ENCODE results near the gene PRPSAP2. TPM values are rescaled to one million over a fixed set of nuclear protein-coding genes. Genes with fewer than 3 reads are reported as not detected.
A peak's percentile ranks its signal among the peaks of the same experiment; 100 is the strongest.

PRPSAP2 gene
- polyA plus RNA-seq, 3 donors from 2014 or later, result 29.7 to 39.8 (median 34.8) TPM

DNA sequence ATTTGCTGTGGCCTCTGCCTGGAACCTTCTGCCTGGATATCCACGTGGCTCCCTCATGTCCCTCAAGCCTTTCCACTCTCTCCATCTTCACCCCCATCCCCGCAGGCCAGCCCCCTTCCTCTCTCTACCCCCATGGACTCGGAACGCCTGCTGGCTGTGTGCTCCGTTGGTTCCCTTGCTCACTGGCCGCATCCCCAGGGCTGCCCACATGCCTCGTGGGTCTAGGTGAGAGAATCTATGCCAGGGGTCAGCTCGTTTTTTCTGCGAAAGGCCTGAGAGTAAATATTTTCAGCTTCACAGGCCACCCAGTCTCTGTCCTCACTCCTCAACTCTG is 106.1 kb downstream of the PRPSAP2 start:
- H3K9me3 Mint-ChIP-seq, result no peaks in the 10 kb centered on the region
- no peak overlapping the region for H3K27ac Mint-ChIP-seq
- H3K27me3 Mint-ChIP-seq (ENCODE audit: low read depth in 3 of 3), result peaks cover 2 to 4% (median 2%) of the 10 kb centered on the region in 3 donors
- H3K4me1 Mint-ChIP-seq, result peaks cover 0 to 4% of the 10 kb centered on the region in 2 donors
- H3K36me3 Mint-ChIP-seq, result no peaks in the 10 kb centered on the region
- no peak for DNase-seq
- no peak overlapping the region for H3K4me3 Mint-ChIP-seq

DNA sequence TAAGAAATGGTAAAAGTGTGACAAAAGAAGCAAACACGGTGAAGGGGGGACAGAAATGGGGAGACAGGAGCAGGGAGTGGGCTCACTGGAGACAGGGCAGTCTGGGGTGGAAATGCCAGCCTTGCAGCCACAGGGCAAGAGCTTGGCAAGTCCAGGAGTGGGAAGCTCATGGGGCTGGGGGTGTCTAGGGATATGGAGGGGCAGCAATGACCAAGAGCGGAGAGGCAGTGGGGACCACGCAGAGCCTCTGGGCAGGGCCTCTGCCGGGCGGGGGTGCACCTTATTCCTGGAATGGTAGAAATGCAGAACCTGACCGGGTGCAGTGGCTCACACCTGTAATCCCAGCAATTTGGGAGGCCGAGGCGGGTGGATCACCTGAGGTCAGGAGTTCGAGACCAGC is 106.6 kb downstream of the PRPSAP2 start:
- Mint-ChIP-seq H3K27ac (no peak overlapping the region), H3K36me3 (no peaks in the 10 kb centered on the region), H3K4me3 (no peak overlapping the region), H3K4me1 (peaks cover 0 to 4% of the 10 kb centered on the region in 2 donors), H3K9me3 (no peaks in the 10 kb centered on the region), H3K27me3 (ENCODE audit: low read depth in 3 of 3) (peaks cover 2 to 4% (median 2%) of the 10 kb centered on the region in 3 donors)
- DNase-seq, result no peak

DNA sequence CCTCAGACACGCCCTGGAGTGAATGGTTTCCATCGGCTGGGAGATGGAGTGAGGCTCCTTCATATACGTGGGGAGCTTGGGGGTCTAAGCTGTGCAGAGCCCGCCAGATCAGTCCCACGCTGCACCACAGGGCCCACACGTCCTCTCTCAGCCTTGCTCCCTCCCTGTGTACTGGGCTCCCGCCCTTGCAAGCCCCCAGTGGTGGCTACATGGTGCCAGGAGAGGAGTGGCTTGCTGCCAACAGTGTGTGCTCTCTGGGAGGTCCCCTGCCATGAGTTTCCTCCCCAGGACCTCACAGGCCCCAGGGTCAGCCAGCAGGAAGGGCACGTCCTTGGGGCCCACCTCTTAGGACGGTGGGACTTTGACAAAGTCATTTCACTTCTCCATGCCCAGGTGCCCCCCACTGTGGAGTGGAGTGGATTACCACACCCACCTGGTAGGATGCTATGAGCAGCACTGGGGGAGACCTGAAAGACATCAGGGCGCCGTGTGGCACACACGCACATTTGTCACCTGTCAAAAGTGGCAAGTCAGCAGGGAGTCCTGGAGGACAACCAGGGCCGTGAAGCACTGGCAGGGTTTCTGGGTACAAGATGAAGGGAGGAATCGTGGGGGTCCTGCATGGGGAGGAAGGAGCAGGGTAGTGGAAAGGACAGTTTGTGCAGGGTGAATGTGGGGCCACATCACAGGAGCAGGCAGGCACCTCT is 107.8 kb downstream of the PRPSAP2 start:
- H3K9me3 Mint-ChIP-seq, result no peaks in the 10 kb centered on the region
- peaks cover 0 to 4% (median 0%) of the 10 kb centered on the region in 3 donors for H3K36me3 Mint-ChIP-seq
- H3K27me3 Mint-ChIP-seq (ENCODE audit: low read depth in 3 of 3), result peaks cover 2% of the 10 kb centered on the region in 3 donors
- H3K4me3 Mint-ChIP-seq, result no peak overlapping the region
- H3K27ac Mint-ChIP-seq, result no peak overlapping the region
- H3K4me1 Mint-ChIP-seq, result peaks cover 0 to 6% of the 10 kb centered on the region in 2 donors
- DNase-seq, result no peak

DNA sequence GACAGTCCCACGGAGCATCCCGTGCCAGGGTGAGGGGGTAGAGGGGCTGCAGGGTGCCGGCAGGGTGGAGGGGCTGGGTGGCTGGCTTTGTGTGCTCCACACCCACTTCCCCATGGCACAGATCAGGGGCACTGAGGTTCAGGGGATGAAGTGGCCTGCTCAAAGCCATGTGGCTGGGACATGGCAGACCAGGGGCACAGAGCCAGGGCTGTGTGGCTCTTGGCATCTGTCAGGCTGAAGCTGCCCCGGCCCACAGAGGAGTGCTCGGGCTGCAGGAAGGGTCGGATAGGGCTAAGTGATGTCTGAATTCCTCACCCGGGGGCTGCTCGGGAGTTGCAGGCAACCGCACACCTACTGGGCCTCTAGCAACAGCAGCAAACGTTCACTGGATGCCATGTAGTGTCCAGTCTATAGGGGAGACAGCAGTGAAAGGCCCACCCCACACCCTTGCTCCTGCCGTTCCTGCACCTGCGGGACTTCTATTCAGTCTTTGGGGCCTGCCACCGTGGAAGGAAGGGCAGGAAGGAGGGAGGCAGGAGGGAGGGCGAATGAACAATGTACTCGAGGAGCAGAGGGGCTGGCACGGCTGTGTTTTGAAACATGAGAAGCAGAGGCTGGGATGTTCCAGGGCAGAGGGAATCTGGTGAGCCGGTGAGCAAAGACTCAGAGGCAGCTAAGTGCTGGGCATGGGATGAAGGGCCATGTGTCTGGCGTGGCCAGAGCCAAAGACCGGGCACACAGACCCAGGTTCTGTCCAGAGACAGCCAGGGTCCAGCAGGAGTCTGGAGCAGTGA is 109.1 kb downstream of the PRPSAP2 start:
- Mint-ChIP-seq H3K9me3 (no peaks in the 10 kb centered on the region), H3K4me1 (peaks cover 0 to 4% of the 10 kb centered on the region in 2 donors), H3K36me3 (peaks cover 0 to 4% (median 0%) of the 10 kb centered on the region in 3 donors), H3K27ac (peak overlapping the region in 2 of 6 donors; percentile 2 to 46), H3K27me3 (ENCODE audit: low read depth in 3 of 3) (peaks cover 1 to 2% (median 2%) of the 10 kb centered on the region in 3 donors), H3K4me3 (no peak overlapping the region)
- no peak for DNase-seq

DNA sequence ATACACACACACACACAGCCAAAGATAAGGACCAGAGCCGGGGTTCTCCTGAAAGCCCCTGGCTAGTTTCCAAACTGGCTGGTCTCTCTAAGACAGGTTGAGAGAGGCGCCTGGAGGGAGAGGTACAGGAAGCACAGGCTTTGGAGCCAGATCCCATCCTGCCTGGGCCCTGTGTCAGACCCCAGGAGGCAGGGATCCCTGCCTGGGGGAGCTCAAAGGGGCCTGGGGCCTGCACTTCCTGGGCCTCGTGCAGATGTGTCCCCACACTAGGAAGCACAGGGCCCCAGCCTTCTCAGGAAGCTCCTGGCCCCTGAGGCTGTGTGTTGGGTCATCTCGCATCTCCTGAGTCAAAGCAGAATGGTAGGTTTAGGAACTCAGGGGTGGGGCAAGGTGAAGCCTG is 110.0 kb downstream of the PRPSAP2 start:
- H3K9me3 Mint-ChIP-seq, result no peaks in the 10 kb centered on the region
- H3K4me3 Mint-ChIP-seq, result no peak overlapping the region
- H3K27ac Mint-ChIP-seq, result no peak overlapping the region
- H3K27me3 Mint-ChIP-seq (ENCODE audit: low read depth in 3 of 3), result peaks cover 0 to 2% (median 2%) of the 10 kb centered on the region in 3 donors
- no peak for DNase-seq
- peaks cover 0 to 4% (median 0%) of the 10 kb centered on the region in 3 donors for H3K36me3 Mint-ChIP-seq
- H3K4me1 Mint-ChIP-seq, result peaks cover 0 to 4% of the 10 kb centered on the region in 2 donors

DNA sequence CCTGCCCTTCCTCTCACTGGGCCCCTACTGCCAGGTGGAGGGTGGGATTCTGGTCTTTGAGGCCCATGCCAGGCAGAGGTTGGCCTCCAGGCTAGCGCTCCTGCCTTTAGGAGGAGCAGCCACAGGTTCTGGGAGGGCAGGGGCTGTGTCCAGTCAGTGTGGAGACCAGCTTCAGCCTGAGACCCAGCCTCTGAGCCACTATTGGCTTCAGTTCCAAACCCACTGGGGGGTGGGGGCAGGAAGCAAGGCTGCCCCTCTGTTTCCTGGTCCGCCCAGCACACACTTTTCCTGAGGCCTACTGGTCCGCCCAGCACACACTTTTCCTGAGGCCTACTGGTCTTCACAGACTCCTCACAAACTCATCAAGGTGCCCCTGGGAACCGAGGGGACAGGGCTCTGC is 110.4 kb downstream of the PRPSAP2 start:
- DNase-seq, result no peak
- H3K36me3 Mint-ChIP-seq, result peaks cover 0 to 4% (median 0%) of the 10 kb centered on the region in 3 donors
- H3K4me3 Mint-ChIP-seq, result no peak overlapping the region
- no peaks in the 10 kb centered on the region for H3K9me3 Mint-ChIP-seq
- peaks cover 0 to 2% (median 2%) of the 10 kb centered on the region in 3 donors for H3K27me3 Mint-ChIP-seq (ENCODE audit: low read depth in 3 of 3)
- peak overlapping the region in 1 of 6 donors; percentile 46 for H3K27ac Mint-ChIP-seq
- peaks cover 0 to 4% of the 10 kb centered on the region in 2 donors for H3K4me1 Mint-ChIP-seq

DNA sequence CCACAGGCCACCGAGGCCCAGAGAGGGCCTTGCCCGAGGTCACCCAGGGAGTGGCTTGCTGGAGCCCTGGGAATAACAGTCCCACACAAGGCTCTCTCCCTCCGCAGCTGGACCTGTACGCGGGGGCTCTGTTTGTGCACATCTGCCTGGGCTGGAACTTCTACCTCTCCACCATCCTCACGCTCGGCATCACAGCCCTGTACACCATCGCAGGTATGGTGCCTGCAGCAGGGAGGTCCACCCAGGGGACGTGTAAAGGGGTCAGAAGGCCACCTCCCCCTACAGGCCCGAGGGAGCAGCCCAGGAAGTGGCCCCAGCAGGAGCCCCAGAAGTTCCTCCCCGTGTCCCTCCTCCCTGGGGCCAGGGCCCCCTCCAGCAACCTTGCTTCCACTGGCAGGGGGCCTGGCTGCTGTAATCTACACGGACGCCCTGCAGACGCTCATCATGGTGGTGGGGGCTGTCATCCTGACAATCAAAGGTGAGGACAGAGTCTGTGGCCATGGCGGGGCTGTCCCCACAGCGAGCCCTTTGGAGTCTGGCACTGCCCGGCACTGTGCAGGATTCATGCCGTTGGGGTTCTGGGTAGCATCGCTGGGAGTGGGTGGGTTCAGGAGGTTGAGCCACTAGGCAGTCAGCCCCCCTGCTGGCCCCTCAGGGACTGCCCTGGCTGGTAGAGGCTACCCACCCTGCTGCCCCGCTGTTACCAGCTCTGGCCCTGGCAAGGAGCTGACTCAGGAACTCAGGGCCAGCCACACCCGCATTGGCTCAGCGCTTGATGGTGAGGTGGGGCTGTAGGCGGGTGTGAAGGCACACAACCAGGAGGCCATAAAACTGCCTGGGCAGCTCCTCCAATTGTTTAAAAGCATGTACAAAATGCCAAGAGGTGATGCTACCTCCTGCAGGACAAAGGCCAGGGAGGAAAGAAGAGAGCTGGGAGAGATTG is 111.3 kb downstream of the PRPSAP2 start:
- Mint-ChIP-seq H3K9me3 (no peaks in the 10 kb centered on the region), H3K27ac (no peak overlapping the region), H3K4me3 (no peak overlapping the region), H3K27me3 (ENCODE audit: low read depth in 3 of 3) (peaks cover 0 to 2% (median 2%) of the 10 kb centered on the region in 3 donors), H3K4me1 (peaks cover 0 to 4% of the 10 kb centered on the region in 2 donors), H3K36me3 (peaks cover 0 to 4% (median 0%) of the 10 kb centered on the region in 3 donors)
- DNase-seq, result no peak

DNA sequence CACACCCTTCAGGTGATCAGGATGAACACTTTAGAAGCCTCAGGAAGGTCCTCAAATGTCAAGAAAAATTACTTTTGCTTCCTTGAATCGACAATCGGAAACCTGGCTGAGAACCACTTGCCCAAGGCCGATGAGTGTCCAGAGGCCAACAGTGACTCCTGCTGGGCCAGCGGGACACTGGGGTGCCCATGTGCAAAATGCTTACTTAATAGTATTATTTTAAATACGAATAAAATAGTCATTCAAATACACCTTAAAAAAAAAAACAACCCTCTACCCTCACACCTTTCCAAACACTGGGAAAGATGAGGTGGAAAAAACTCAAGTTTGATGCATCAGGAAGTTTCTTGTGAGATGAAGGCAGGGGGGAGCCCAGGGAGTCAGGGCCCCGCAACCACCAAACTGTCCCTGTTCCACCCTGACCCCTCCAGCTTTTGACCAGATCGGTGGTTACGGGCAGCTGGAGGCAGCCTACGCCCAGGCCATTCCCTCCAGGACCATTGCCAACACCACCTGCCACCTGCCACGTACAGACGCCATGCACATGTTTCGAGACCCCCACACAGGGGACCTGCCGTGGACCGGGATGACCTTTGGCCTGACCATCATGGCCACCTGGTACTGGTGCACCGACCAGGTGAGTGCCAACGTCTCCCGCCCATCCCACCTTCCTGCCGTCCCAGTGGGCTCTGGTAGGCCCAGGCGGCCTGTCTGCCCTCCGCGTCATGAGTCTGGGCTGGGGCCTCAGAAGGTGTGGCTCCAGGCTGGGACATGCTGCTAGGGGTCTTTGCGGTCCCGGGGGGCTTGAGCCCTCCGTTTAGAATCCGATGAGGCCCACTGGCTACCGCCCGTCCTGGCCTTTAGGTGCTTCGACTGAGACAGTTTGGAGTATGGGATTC is 112.9 kb downstream of the PRPSAP2 start:
- Mint-ChIP-seq H3K36me3 (peaks cover 0 to 4% (median 0%) of the 10 kb centered on the region in 3 donors), H3K27ac (peak overlapping the region in 1 of 6 donors; percentile 67), H3K9me3 (no peaks in the 10 kb centered on the region)

DNA sequence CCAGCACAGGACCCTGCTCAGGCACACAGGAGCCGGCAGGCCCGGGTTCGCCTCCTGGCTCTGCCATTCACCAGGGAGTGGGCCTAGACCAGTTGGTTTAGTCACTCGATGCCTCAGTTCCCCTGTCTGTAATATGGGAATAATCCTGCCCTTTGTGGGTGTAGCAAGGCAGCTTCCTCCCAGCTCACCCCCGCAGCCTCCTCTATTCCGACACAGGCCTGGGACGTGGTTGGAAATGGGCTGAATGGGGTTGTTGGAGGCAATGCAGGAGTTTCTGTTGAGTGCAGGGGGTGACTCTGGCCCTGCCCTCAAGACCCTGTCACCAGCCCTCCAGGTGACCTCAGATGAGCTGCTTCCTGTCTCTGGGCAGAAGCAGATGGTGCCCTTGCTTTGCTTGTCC is 113.9 kb downstream of the PRPSAP2 start:
- no peaks in the 10 kb centered on the region for H3K9me3 Mint-ChIP-seq
- H3K27me3 Mint-ChIP-seq (ENCODE audit: low read depth in 3 of 3), result peaks cover 0 to 2% (median under 1%) of the 10 kb centered on the region in 3 donors
- no peak overlapping the region for H3K27ac Mint-ChIP-seq
- H3K36me3 Mint-ChIP-seq, result peaks cover 0 to 6% (median 0%) of the 10 kb centered on the region in 3 donors
- DNase-seq, result no peak
- no peak overlapping the region for H3K4me3 Mint-ChIP-seq
- H3K4me1 Mint-ChIP-seq, result peaks cover 0 to 4% of the 10 kb centered on the region in 2 donors

More for the DNA sequence above, 112.9 kb downstream of the PRPSAP2 start:
- Mint-ChIP-seq H3K4me1 (peaks cover 0 to 4% of the 10 kb centered on the region in 2 donors), H3K27me3 (ENCODE audit: low read depth in 3 of 3) (peaks cover 0 to 2% (median 0%) of the 10 kb centered on the region in 3 donors), H3K4me3 (no peak overlapping the region)
- no peak for DNase-seq

DNA sequence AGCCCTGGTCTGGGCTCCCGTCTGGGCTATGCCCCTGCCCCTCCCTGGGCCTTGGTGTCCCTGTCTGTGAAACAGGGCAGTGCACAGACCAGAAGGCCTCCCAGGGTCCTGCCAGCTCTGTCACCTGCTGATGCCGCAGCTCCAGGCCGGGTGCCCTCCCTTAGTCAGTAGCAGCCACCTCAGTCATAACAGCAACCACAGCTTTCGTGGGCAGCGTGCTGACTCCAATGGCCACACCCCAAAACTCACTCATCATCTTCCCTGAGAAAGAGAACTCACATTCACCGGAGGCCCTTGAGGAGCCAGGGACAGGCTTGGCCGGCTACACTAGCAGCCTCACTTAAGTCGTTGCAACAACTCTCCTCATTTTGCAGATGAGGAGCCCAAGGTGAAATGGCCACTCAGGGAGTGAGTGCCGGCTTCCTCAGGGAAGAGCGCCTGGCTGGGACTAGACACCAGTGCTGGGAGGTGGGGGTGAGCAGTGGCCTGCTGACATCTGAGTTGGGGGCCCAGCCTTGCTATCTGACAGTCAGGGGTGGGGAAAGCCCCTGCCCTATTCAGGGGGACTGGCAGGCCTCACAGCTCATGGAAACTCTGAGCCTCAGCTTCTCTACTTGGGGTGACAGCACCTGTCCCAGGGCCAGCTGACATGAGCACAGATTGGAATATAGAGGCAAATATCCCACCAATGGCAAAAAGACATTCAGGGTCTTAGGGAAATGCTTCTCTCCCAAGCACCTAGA is 116.6 kb downstream of the PRPSAP2 start:
- peaks cover 0 to 2% (median 0%) of the 10 kb centered on the region in 3 donors for H3K27me3 Mint-ChIP-seq (ENCODE audit: low read depth in 3 of 3)

DNA sequence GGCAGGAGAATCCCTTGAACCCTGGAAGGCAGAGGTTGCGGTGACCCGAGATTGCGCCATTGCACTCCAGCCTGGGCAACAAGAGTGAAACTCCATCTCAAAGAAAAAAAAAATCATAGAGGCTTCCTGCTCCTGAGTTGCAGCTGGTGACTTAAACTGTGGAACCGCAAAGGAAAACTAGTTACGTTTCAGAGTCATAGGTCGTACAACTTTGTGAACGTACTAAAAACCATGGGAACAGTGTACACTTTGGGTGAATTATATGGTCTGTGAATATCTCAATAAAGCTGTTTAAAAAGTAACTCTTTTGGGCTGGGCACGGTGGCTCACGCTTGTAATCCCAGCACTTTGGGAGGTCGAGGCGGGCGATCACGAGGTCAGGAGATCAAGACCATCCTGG is 117.7 kb downstream of the PRPSAP2 start:
- peaks cover 0 to 3% (median 0%) of the 10 kb centered on the region in 3 donors for H3K36me3 Mint-ChIP-seq
- DNase-seq, result no peak
- H3K4me1 Mint-ChIP-seq, result no peaks in the 10 kb centered on the region
- H3K27me3 Mint-ChIP-seq (ENCODE audit: low read depth in 3 of 3), result peaks cover 0 to 2% (median 2%) of the 10 kb centered on the region in 3 donors
- no peak overlapping the region for H3K27ac Mint-ChIP-seq
- no peak overlapping the region for H3K4me3 Mint-ChIP-seq
- H3K9me3 Mint-ChIP-seq, result no peaks in the 10 kb centered on the region

More for the DNA sequence above, 116.6 kb downstream of the PRPSAP2 start:
- H3K27ac Mint-ChIP-seq, result no peak overlapping the region
- peaks cover 0 to 6% (median 0%) of the 10 kb centered on the region in 3 donors for H3K36me3 Mint-ChIP-seq
- DNase-seq, result no peak
- peaks cover 0 to 3% of the 10 kb centered on the region in 2 donors for H3K4me1 Mint-ChIP-seq
- no peaks in the 10 kb centered on the region for H3K9me3 Mint-ChIP-seq
- H3K4me3 Mint-ChIP-seq, result no peak overlapping the region

DNA sequence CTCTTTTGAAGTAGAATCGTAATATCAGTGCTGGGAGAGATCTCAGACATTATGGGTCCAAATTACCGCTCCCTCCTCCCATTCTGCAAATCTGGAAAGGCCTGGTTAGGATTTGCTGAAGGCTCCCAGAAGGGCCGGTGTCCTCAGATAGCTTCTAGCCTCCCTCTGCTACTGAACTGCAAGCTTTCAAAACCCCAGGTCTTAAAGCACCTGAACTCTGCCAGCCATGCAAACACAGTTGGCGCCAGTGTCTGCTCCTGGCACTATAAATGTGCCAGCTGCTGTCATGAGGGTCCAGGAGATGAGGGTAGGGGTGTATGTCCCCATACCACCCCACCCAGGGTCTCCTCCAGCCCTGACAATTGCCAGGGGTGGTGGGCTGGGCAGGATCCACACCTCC is 118.3 kb downstream of the PRPSAP2 start:
- H3K27me3 Mint-ChIP-seq (ENCODE audit: low read depth in 3 of 3), result peaks cover 0 to 2% (median 2%) of the 10 kb centered on the region in 3 donors
- H3K9me3 Mint-ChIP-seq, result no peaks in the 10 kb centered on the region
- peaks cover 0 to 3% (median 0%) of the 10 kb centered on the region in 3 donors for H3K36me3 Mint-ChIP-seq
- no peaks in the 10 kb centered on the region for H3K4me1 Mint-ChIP-seq
- no peak overlapping the region for H3K4me3 Mint-ChIP-seq
- no peak overlapping the region for H3K27ac Mint-ChIP-seq
- DNase-seq, result no peak

Data from immature natural killer cell (primary cell).